NCI-H187 treated with DMSO at 0.1 percent for 48 hours (cell line): ENCODE data around the gene NPAS1.
"Not testable (repeated sequence)": the region's sequence is repeated elsewhere in the genome, so short reads cannot be mapped to it uniquely, and the experiment has no call there.

Experiments
- DNase-seq: peaks from one replicate; lab custom pipeline; 2025; lab: John Stamatoyannopoulos, UW

NPAS1 gene

GRCh38 chr19:46992699-46993535 is 26.7 kb upstream of the NPAS1 start:
- no peak for DNase-seq

GRCh38 chr19:46993622-46994021 is 26.0 kb upstream of the NPAS1 start:
- no peak for DNase-seq

DNA sequence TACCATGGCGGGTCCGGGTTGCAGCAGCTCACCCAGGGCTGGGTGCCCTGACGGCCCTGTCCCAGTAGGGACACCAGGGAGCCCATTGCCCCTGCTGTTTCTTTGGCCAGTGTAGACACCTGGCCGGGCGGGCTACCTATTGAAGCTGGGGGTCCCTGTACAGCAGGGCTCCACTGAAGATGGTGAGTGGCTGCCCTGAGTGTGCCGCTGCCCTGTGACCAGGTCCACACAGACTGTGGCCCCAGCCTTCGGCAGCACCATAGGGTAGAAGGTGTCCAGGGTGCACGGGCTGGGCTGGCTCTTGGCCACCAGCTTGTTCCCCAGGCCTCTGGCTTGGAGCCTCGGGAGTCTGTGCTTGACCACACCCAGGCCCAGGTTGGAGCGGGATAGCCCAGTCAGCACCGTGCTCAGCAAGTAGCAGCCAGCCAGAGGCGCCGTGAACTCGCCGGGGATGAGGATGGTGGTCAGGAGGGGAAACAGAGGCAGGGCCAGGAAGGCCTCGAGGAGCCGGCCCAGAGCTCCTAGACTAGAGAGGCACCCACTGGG is 25.4 kb upstream of the NPAS1 start:
- DNase-seq: no peak

- no peak for DNase-seq
Measured at GRCh38 chr19:46995492-46995891, 24.1 kb upstream of the NPAS1 start.

DNA sequence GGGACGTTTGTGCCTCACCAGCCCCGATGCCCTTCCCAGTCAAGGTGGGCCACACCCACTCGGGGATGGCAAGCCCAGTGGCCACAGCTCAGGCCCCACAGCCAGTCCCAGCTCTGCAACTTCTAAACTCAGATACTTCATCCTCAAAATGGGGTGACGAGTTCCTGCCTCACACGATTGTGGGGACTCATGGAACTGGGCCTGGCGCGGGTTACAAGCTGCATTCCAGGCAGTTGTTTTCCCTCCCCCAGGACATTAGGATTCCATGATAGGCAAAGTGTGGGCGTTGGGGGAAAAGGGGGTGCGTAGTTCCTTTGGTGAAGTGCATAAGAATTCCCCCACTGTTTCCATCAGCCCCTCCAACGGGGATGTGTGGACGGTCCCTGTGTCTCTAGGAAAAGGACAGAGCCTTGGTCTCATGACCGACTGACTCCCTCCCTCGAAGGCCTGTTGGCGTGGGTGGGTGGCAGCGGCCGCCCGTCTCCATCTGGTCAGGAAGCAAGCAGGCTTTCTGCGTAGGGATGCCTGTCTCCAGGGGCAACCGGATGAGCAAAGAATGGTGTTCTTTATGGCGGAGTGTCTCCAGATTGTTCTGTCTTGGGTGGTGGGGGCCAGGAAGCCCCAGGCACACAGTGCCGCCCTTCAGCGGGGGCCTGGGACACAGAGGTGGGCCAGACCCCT is 21.1 kb upstream of the NPAS1 start:
- DNase-seq: no peak

GRCh38 chr19:46999377-46999776 is 20.3 kb upstream of the NPAS1 start:
- DNase-seq: no peak

- no peak for DNase-seq
Measured at GRCh38 chr19:46999878-47000277, 19.8 kb upstream of the NPAS1 start.

GRCh38 chr19:47000373-47000772 is 19.3 kb upstream of the NPAS1 start:
- DNase-seq: no peak

DNA sequence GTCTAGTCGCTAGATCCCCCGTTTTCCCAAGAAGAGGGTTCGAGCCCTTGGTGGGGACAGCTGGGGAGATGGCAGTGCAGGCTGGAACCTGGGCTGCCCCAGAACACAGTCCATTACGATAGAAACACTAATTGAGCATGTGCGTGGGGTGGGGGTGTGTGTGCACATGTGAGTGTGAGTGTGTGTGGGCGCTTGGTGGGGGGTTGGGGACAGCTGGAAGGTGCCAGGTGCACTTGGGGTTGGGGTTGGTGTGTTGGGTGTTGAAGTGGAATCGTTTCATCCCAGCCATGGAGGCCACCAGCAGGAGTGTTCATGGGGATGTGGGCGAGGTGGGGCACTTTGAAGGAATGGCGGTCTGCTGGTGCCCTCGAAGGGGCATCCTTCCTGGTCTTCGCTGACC is 18.1 kb upstream of the NPAS1 start:
- DNase-seq: no peak

GRCh38 chr19:47002106-47002766 is 17.4 kb upstream of the NPAS1 start:
- DNase-seq: no peak

DNA sequence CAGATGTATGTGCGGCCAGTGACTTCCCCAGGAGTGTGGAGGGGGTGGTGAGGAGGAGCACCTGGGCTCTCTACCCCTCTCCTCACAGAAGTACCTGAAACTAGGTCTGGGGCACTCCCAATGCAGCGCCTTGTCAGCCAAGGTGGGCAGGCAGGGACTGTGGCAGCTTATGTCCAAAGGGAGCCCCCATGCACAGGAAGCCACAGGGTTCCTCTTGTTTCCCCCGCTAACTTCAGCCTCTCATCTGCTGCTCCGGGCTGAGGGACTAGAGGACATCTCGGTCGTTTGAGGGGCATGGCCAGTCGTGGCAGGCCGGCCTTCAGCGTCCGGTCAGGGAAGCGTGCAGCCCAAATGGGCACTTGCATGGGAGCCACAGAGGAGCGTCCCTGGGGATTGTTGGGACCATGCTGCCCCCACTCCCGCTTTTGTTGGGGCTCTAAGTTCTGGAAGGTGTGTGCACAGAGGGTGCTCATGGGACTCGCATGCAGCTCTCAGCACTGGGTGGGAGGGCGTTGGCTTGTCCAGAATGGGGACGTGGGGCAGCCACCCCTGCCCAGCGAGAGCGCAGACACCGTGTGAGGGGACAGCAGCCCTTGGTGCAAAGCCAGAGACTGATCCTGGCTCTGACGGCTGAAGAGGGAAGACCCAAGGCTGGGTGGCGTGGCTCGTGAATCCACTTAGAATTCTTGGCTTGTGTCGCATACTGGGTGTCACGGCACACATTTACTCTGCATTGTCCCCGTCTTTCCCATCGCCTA is 16.6 kb upstream of the NPAS1 start:
- DNase-seq: no peak

GRCh38 chr19:47003611-47004465 is 15.8 kb upstream of the NPAS1 start:
- no peak for DNase-seq

DNA sequence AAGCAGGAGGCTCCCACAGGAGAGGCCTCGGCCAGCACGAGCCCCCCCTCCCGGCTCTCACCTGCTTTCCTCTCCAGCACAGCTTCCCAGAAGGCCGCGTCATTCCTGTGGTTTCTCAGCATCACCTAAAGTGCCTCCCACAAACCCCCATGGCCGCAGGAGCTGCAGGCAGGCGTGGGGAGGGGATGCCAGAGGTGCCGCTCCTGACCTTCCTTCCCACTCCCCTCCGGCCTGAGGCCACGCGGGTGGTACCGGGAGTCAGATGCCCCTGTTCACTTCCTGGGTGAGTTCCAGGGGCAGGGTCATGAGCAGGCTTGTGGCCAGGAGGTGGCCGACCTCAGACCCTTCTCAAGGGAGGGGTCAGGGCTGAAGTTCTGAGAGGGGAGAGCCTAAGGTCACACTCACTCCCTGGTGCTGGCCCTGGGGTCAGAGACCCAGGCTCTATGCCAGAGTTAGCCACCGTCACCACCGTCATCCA is 14.4 kb upstream of the NPAS1 start:
- DNase-seq: no peak

DNA sequence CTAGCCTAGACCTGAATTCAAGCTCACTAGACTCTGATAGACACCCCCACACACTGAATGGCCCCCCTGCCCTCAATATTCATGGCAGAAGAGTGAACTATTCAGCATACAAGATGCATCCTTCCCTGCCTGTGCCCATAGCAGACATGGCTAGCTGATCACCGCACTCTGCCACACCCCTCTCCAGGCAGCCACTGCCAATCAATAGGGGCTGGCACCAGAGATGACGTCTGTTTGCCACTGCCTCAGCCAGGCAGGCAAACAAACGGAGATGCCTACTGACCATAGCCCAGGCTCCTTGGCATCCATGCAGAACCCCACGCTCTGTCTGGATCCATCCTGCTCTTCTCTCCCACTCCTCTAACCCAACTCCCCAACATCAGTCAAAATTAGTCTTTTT is 13.8 kb upstream of the NPAS1 start:
- DNase-seq: no peak

DNA sequence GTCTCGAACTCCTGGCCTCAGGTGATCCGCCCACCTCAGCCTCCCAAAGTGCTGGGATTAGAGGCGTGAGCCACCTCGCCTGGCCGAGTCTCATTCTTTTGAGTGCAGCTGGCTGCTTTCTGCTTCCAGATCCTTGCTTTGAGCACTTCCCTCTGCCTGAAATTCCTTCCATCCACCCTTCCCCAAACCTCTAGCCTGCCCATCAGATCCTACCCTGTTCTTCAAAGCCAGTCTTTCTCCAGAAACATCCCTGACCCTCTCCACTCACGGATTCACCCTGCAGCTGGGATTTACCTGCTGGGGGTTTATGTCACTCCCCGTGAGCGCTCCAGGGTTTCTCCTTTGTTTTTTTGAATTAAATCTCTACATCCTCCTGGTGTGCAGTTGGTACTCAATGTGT is 13.1 kb upstream of the NPAS1 start:
- no peak for DNase-seq

DNA sequence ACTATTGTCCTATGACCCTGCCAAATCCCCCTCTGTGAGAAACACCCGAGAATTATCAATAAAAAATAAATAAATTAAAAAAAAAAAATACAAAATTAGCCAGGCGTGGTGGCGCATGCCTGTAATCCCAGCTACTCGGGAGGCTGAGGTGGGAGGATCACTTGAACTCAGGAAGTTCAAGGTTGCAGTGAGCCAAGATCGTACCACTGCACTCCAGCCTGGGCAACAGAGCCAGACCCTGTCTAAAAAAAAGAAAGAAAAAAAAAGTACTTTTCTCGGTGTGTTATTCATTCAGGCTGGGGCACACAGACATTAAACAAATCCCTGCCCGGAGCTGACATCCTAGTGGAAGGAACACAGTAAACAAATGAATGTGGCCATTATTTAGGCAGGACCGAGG is 9.1 kb upstream of the NPAS1 start:
- DNase-seq: not testable (repeated sequence)

- no peak for DNase-seq
Measured at GRCh38 chr19:47012617-47013016, 7.0 kb upstream of the NPAS1 start.

DNA sequence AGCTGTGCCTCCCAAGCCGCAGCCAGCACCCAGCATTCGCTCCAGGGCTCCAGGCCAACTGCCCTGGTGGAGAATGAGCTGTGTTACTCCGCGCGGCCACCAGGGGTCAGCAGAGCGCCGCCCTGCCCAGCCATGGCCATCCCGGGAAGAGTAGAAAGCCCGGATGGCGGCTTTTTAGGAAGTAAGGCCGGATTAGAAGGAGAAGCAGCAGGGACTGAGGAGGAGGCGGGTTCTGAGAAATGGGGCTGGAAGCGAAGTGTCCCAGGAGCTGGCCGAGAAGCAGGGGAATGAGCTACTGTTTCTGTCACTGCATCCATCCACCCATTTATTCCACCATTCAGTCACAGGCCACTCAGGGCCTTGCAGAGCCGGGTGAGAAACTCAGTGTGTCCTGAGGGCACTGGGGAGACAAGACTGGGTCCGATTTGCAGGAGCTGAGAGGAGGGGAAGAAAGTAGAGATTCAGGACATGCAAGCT is 6.6 kb upstream of the NPAS1 start:
- no peak for DNase-seq

- no peak for DNase-seq
Measured at GRCh38 chr19:47018923-47019322, 714 bp upstream of the NPAS1 start.

DNA sequence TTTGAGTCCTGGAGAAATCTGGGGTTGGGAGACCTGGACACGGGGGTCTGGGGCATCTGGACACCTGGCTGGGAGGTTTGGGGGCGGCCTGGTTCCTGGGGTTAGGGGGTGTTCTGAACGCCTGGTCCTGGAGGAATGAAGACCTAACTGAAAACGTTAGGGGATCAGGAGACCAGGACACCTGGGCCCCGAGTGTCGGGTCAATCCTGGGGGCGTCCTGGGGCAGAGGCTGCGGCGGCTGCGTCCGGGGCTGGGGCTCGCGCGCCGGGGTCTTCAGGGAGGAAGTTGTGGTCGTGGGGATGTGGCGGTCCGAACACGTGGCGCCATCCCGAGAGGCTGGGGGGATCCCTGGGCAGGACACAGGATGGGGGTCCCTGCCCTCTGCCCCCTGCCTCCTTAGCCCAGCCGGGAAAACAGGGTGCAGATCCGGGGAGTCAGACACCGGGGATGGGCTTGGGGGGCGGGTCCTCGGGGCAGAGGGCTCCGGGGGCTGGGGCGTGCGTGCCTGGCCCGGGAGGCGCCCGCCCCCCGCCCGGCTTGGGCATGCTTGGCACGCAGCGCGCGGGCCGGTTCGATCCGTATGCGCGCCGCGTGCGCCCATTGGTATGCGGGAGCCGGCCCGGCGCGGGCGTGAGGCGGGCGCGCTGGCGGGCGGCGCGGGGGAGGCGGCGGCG is 632 bp downstream of the NPAS1 start:
- DNase-seq: no peak
